Heart left ventricle (tissue), 13 donors: ENCODE data around the gene KIF5A.

ENCODE experiments used
- CTCF ChIP-seq, 12 donors: fragments of 200-600 bp; sonication (generic) in 4 of 12; IDR thresholded peaks; one replicate each; pipeline versions ENCODE4 v1.5.0 to v1.8.0; 2018 to 2022; ENCODE audit warnings: antibody characterized with exemption in 12 of 12, mild to moderate bottlenecking in 5 of 12
- POLR2A ChIP-seq, 2 donors: fragments of 450-650 bp; IDR thresholded peaks; one replicate each; pipeline ENCODE4 v1.6.1; 2017; ENCODE audit warnings: antibody characterized with exemption in 2 of 2, mild to moderate bottlenecking in 2 of 2, moderate library complexity in 2 of 2
- donor health status: ischemic (EF 13 %, LVEDD 7.1; RV severe dilation, severe dysfunction).
- donor health status: DM: no; HTN: yes; CAD: no.
- donor health status: DM: no; HTN: no; CAD: no.
- donor health status: ischemic (EF 25% LVEDD 6.9; RV normal size, moderate dysfunction).
- donor health status: ischemic (EF 25% LVEDD 5.7; RV mildly dilated, moderate dysfunction).
- donor health status: ischemic (EF 35%, LVEDD 5.7; RV mildly dilated, moderate dysfunction).
- donor health status: nonischemic (EF 11% LVEDD 7.7; RV severe dilation, severe dysfunction).
- donor health status: DM: yes; HTN: yes; CAD: no.
- donor health status: PGD.
- donor health status: ischemic (EF 29% LVEDD 5.4; RV normal size, mild dysfunction).
- donor health status: nonischemic (EF 23%, LVEDD 6.1; RV moderate dilation, normal function).

GRCh38 chr12:57590864-57591781 lies 41.3 kb downstream of the KIF5A start, which contains the start of gene PIP4K2C:
- TF ChIP-seq CTCF (IDR thresholded peaks at IDR 0.05) = no peak
- peak in 1 of 2 donors; percentile 65 for TF ChIP-seq POLR2A (IDR thresholded peaks at IDR 0.05)
